Suprapubic skin (tissue), 4 donors: ENCODE data around the gene MUC5B. TPM values are rescaled to one million over a fixed set of nuclear protein-coding genes. Genes with fewer than 3 reads are reported as not detected.

Experiments used
- DNase-seq, 2 donors: peaks; one replicate each; pipeline ENCODE4 v3.0.0-alpha.2; 2019; ENCODE audit warnings: low spot score in 2 of 2
- H3K27ac ChIP-seq: fragments of 200-600 bp; sonication (generic); one replicate; pipeline ENCODE4 v1.5.1; 2019
- H3K27me3 ChIP-seq: fragments of 200-600 bp; sonication (generic); one replicate; pipeline ENCODE4 v1.5.1; 2019
- H3K36me3 ChIP-seq: fragments of 200-600 bp; sonication (generic); one replicate; pipeline ENCODE4 v1.5.1; 2019
- H3K4me1 ChIP-seq: fragments of 200-600 bp; sonication (generic); one replicate; pipeline ENCODE4 v1.5.1; 2019
- H3K4me3 ChIP-seq: fragments of 200-600 bp; sonication (generic); one replicate; pipeline ENCODE4 v1.5.1; 2019; ENCODE audit warnings: mild to moderate bottlenecking
- H3K9me3 ChIP-seq: fragments of 200-600 bp; sonication (generic); one replicate; pipeline ENCODE4 v1.5.1; 2019
- CTCF ChIP-seq, 2 donors: fragments of 200-600 bp in 1 of 2; fragments of 450-650 bp in 1 of 2; sonication (generic) in 1 of 2; IDR thresholded peaks; one replicate each; pipeline ENCODE4 v1.5.1; 2016 to 2019; ENCODE audit warnings: antibody characterized with exemption in 2 of 2, mild to moderate bottlenecking in 1 of 2, moderate library complexity in 1 of 2
- EP300 ChIP-seq: sonication (generic); formaldehyde crosslinking; IDR thresholded peaks from one replicate; pipeline ENCODE4 v1.6.1; 2017; ENCODE audit warnings: antibody characterized with exemption
- POLR2A ChIP-seq, 2 donors: fragments of 450-650 bp; IDR thresholded peaks; one replicate each; pipeline ENCODE4 v1.6.1; 2017; ENCODE audit warnings: antibody characterized with exemption in 2 of 2, mild to moderate bottlenecking in 2 of 2, moderate library complexity in 2 of 2
- POLR2AphosphoS5 ChIP-seq, 3 donors: sonication (generic); formaldehyde crosslinking; IDR thresholded peaks; one replicate each; pipeline ENCODE4 v1.6.1; 2017; ENCODE audit warnings: antibody characterized with exemption in 3 of 3
- WGBS: methylation state at CpG from one replicate; pipeline ENCODE4 v1.1.5; 2018; 5-methylcytosine and 5-hydroxymethylcytosine counted together
- total RNA-seq, 4 donors: library from RNA; depleted of rRNA; stranded (reverse); fragments of >200 nt; gene quantifications; one replicate each; pipeline ENCODE4 v1.1.0, GENCODE V29; 2016

Gene MUC5B
- total RNA-seq, 4 donors from 2014 or later = 0.08 to 0.34 (median 0.13) TPM

GRCh38 chr11:1230456-1231395 lies 7.9 kb downstream of the MUC5B start:
- peaks cover 13% of the 10 kb centered on the region for H3K4me1 ChIP-seq
- no peak overlapping the region for H3K4me3 ChIP-seq
- TF ChIP-seq POLR2AphosphoS5 (IDR thresholded peaks at IDR 0.05) (no peak), CTCF (IDR thresholded peaks at IDR 0.05) (no peak), POLR2A (IDR thresholded peaks at IDR 0.05) (no peak), EP300 (no peak)
- no peak overlapping the region for H3K27ac ChIP-seq
- H3K27me3 ChIP-seq = peaks cover 79% of the 10 kb centered on the region
- WGBS = 57% methylated on average over 3 of the region's 45 CpGs
- H3K36me3 ChIP-seq = no peaks in the 10 kb centered on the region
- no peaks in the 10 kb centered on the region for H3K9me3 ChIP-seq
- peak; percentile 60 to 77 for DNase-seq

- Histone ChIP-seq H3K36me3 (no peaks in the 10 kb centered on the region), H3K9me3 (no peaks in the 10 kb centered on the region), H3K27ac (no peak overlapping the region), H3K4me3 (no peak overlapping the region), H3K27me3 (peaks cover 71% of the 10 kb centered on the region), H3K4me1 (peaks cover 13% of the 10 kb centered on the region)
- no CpG with 5 or more reads among the region's 22 CpGs for WGBS
- DNase-seq = peak; percentile 52 to 72
- TF ChIP-seq POLR2A (IDR thresholded peaks at IDR 0.05) = no peak
- no peak for TF ChIP-seq EP300
- TF ChIP-seq POLR2AphosphoS5 (IDR thresholded peaks at IDR 0.05) = no peak
- no peak for TF ChIP-seq CTCF (IDR thresholded peaks at IDR 0.05)
Observed at GRCh38 chr11:1231396-1232020, 8.6 kb downstream of the MUC5B start.

- 73% methylated on average over 12 of the region's 46 CpGs for WGBS
- no peaks in the 10 kb centered on the region for H3K36me3 ChIP-seq
- H3K4me1 ChIP-seq = peaks cover 13% of the 10 kb centered on the region
- no peak overlapping the region for H3K27ac ChIP-seq
- no peaks in the 10 kb centered on the region for H3K9me3 ChIP-seq
- peak; percentile 49 to 72 for DNase-seq
- no peak for TF ChIP-seq EP300
- TF ChIP-seq POLR2AphosphoS5 (IDR thresholded peaks at IDR 0.05) = no peak
- TF ChIP-seq CTCF (IDR thresholded peaks at IDR 0.05) = no peak
- TF ChIP-seq POLR2A (IDR thresholded peaks at IDR 0.05) = no peak
- H3K27me3 ChIP-seq = peaks cover 63% of the 10 kb centered on the region
- H3K4me3 ChIP-seq = no peak overlapping the region
Observed at GRCh38 chr11:1232021-1232882, 9.4 kb downstream of the MUC5B start.

- DNase-seq = peak in 1 of 2 donors; percentile 45
- 100% methylated on average over 3 of the region's 30 CpGs for WGBS
- TF ChIP-seq CTCF (IDR thresholded peaks at IDR 0.05) (no peak), EP300 (no peak), POLR2AphosphoS5 (IDR thresholded peaks at IDR 0.05) (no peak), POLR2A (IDR thresholded peaks at IDR 0.05) (no peak)
- H3K36me3 ChIP-seq = no peaks in the 10 kb centered on the region
- peaks cover 57% of the 10 kb centered on the region for H3K27me3 ChIP-seq
- no peaks in the 10 kb centered on the region for H3K9me3 ChIP-seq
- H3K4me1 ChIP-seq = peaks cover 13% of the 10 kb centered on the region
- H3K27ac ChIP-seq = no peak overlapping the region
- no peak overlapping the region for H3K4me3 ChIP-seq
Observed at GRCh38 chr11:1232883-1233321, 10.0 kb downstream of the MUC5B start.
